A549 (cell line): ENCODE results near the gene CD34. TPM values are rescaled to one million over a fixed set of nuclear protein-coding genes. Genes with fewer than 3 reads are reported as not detected.

Experiments
- ATAC-seq, 2 experiments: fragments of 200-7000 bp in 1 of 2; fragments of >200 bp in 1 of 2; cut with Nextera tagmentation in 1 of 2; cut with Tn5 transposase in 1 of 2; 3 replicates each; pipeline versions ENCODE4 v1.8.0 to v1.9.1; 2018 to 2020; ENCODE audit warnings: mild to moderate bottlenecking in 1 of 2, moderate library complexity in 1 of 2
- CTCF ChIA-PET: fragments of 300-600 bp; sonication (Branson Sonifier 250); formaldehyde crosslinking; extraction: SDS; loops from one replicate; lab custom pipeline; 2021; ENCODE audit warnings: antibody characterized with exemption, inconsistent platforms; lab: Yijun Ruan, JAX
- POLR2A ChIA-PET: fragments of 350-600 bp; formaldehyde crosslinking; extraction: SDS; loops from one replicate; lab custom pipeline; 2021; ENCODE audit warnings: antibody characterized with exemption, inconsistent platforms; lab: Yijun Ruan, JAX
- DNase-seq, 2 experiments: peaks; one replicate each; pipeline versions ENCODE4 v3.0.0 to v3.0.0-alpha.2; 2011 to 2016; ENCODE audit warnings: low read depth in 1 of 2, low spot score in 1 of 2
- FAIRE-seq: peaks from 2 replicates; lab custom pipeline; 2011; peaks lifted over from hg19 to GRCh38; lab: Jason Lieb, UNC
- H3K27ac ChIP-seq, 2 experiments: fragments of >200 bp; sonication (Bioruptor Twin); formaldehyde crosslinking; 3 replicates each; pipeline ENCODE4 v1.5.1; 2016 to 2017
- H3K4me1 ChIP-seq: fragments of >200 bp; sonication (Bioruptor Twin); formaldehyde crosslinking; 3 replicates; pipeline ENCODE4 v1.6.1; 2016
- H3K4me2 ChIP-seq: fragments of >200 bp; sonication (Bioruptor Twin); formaldehyde crosslinking; 3 replicates; pipeline ENCODE4 v1.6.1; 2016
- H3K4me3 ChIP-seq: fragments of >200 bp; sonication (Bioruptor Twin); formaldehyde crosslinking; 3 replicates; pipeline ENCODE4 v1.5.1; 2016
- H3K9me3 ChIP-seq: fragments of >200 bp; sonication (Bioruptor Twin); formaldehyde crosslinking; 3 replicates; pipeline ENCODE4 v1.6.1; 2016
- CBX2 ChIP-seq: fragments of 200-600 bp; sonication (generic); IDR thresholded peaks from 2 replicates; pipeline ENCODE4 v1.6.1; 2016; ENCODE audit warnings: low read depth, mild to moderate bottlenecking, borderline replicate concordance
- CBX8 ChIP-seq: fragments of 200-600 bp; sonication (generic); IDR thresholded peaks from 2 replicates; pipeline ENCODE4 v1.6.1; 2016
- CEBPB ChIP-seq, 2 experiments: fragments of >200 bp in 1 of 2; sonication (Bioruptor Twin) in 1 of 2; formaldehyde crosslinking in 1 of 2; IDR thresholded peaks; 2 replicates each; pipeline ENCODE4 v1.6.1; 2012 to 2016
- EHMT2 ChIP-seq: fragments of 200-600 bp; sonication (generic); IDR thresholded peaks from 2 replicates; pipeline ENCODE4 v1.6.1; 2016; ENCODE audit warnings: antibody characterized with exemption, low read depth, mild to moderate bottlenecking, moderate library complexity
- EP300 ChIP-seq, 2 experiments: fragments of >200 bp; sonication (Bioruptor Twin); formaldehyde crosslinking; IDR thresholded peaks; 2 replicates in 1 of 2; 3 replicates in 1 of 2; pipeline ENCODE4 v1.6.1; 2016 to 2017
- FOSB ChIP-seq: fragments of 250-450 bp; sonication (Bioruptor Pico); IDR thresholded peaks from 2 replicates; pipeline ENCODE4 v1.5.0; 2020; ENCODE audit warnings: mild to moderate bottlenecking, moderate library complexity
- FOSL2 ChIP-seq, 2 experiments: fragments of 450-650 bp in 1 of 2; fragments of >200 bp in 1 of 2; sonication (Bioruptor Twin) in 1 of 2; formaldehyde crosslinking; IDR thresholded peaks; 2 replicates each; pipeline versions ENCODE4 v1.5.0 to v1.6.1; 2016 to 2020; ENCODE audit warnings: mild to moderate bottlenecking in 1 of 2, moderate library complexity in 1 of 2
- HEYL ChIP-seq: fragments of 250-450 bp; sonication (Bioruptor Pico); IDR thresholded peaks from 2 replicates; pipeline ENCODE4 v1.8.0; 2021; ENCODE audit warnings: mild to moderate bottlenecking, moderate library complexity
- HOXB13 ChIP-seq: fragments of 250-450 bp; sonication (Bioruptor Pico); IDR thresholded peaks from 2 replicates; pipeline ENCODE4 v1.5.0; 2020; ENCODE audit warnings: low read depth, mild to moderate bottlenecking, moderate library complexity
- JUN ChIP-seq, 2 experiments: fragments of >200 bp; sonication (Bioruptor Twin); formaldehyde crosslinking; IDR thresholded peaks; 2 replicates in 1 of 2; 3 replicates in 1 of 2; pipeline ENCODE4 v1.6.1; 2016 to 2017
- JUNB ChIP-seq: fragments of >200 bp; sonication (Bioruptor Twin); formaldehyde crosslinking; IDR thresholded peaks from 2 replicates; pipeline ENCODE4 v1.6.1; 2016
- MAX ChIP-seq: IDR thresholded peaks from 2 replicates; pipeline ENCODE4 v1.6.1; 2012
- MAZ ChIP-seq: fragments of 150-350 bp; IDR thresholded peaks from 2 replicates; pipeline ENCODE4 v1.6.1; 2014; ENCODE audit warnings: antibody characterized with exemption, low read depth, low read length, borderline replicate concordance
- NFE2L2 ChIP-seq: fragments of 150-350 bp; conservative IDR thresholded peaks from 2 replicates; pipeline ENCODE4 v1.6.1; 2014; ENCODE audit warnings: low read length
- NR3C1 ChIP-seq: fragments of >200 bp; sonication (Bioruptor Twin); formaldehyde crosslinking; IDR thresholded peaks from 3 replicates; pipeline ENCODE4 v1.6.1; 2017
- RNF2 ChIP-seq: fragments of 200-600 bp; sonication (generic); IDR thresholded peaks from 2 replicates; pipeline ENCODE4 v1.6.1; 2016; ENCODE audit warnings: low read depth, mild to moderate bottlenecking, antibody characterized with exemption, moderate library complexity, borderline replicate concordance
- SREBF2 ChIP-seq: fragments of 450-650 bp; IDR thresholded peaks from 2 replicates; pipeline ENCODE4 v1.6.1; 2014; ENCODE audit warnings: mild to moderate bottlenecking, moderate library complexity
- TP53 ChIP-seq: fragments of 250-450 bp; sonication (Bioruptor Pico); IDR thresholded peaks from 2 replicates; pipeline ENCODE4 v1.5.0; 2021; ENCODE audit warnings: mild to moderate bottlenecking, moderate library complexity
- USF2 ChIP-seq: fragments of 450-650 bp; IDR thresholded peaks from 2 replicates; pipeline ENCODE4 v1.6.1; 2014; ENCODE audit warnings: antibody characterized with exemption
- ZFP36 ChIP-seq: fragments of 450-650 bp; IDR thresholded peaks from 2 replicates; pipeline ENCODE4 v1.6.1; 2014; ENCODE audit warnings: borderline replicate concordance; ENCODE audit not compliant: partially characterized antibody
- ZSCAN20 ChIP-seq: fragments of 250-450 bp; sonication (Bioruptor Pico); IDR thresholded peaks from 2 replicates; pipeline ENCODE4 v1.8.0; 2022; ENCODE audit warnings: mild to moderate bottlenecking, moderate library complexity
- WGBS: methylation state at CpG from one replicate; pipeline ENCODE4 v1.1.6; 2017; ENCODE audit errors: missing lambda C conversion rate; 5-methylcytosine and 5-hydroxymethylcytosine counted together
- polyA plus RNA-seq, 4 experiments: library from polyadenylated mRNA; depleted of rRNA in 3 of 4; stranded (reverse); fragments of >200 nt; fragmentation: RNase III in 1 of 4; extraction: RNeasy Plus Mini Kit Qiagen cat#74134 plus additional on column Dnase treatment in 1 of 4; gene quantifications; 2 replicates in 3 of 4; 3 replicates in 1 of 4; pipeline ENCODE4 v1.2.3, GENCODE V29; 2011 to 2017
- TF ChIP-seq, protein P1 (sequence below): IDR thresholded peaks from 2 replicates; pipeline ENCODE4 v1.6.1; 2012
- TF ChIP-seq, protein P2 (sequence below): fragments of 250-450 bp; sonication (Bioruptor Pico); IDR thresholded peaks from 2 replicates; pipeline ENCODE4 v1.5.0; 2021; ENCODE audit warnings: mild to moderate bottlenecking, moderate library complexity, borderline replicate concordance

CD34 gene
- polyA plus RNA-seq, 2 of the 4 experiments (the other 2 are of a cell fraction): 0.05 TPM; not detected in 1

- TF ChIP-seq, protein P1, sequence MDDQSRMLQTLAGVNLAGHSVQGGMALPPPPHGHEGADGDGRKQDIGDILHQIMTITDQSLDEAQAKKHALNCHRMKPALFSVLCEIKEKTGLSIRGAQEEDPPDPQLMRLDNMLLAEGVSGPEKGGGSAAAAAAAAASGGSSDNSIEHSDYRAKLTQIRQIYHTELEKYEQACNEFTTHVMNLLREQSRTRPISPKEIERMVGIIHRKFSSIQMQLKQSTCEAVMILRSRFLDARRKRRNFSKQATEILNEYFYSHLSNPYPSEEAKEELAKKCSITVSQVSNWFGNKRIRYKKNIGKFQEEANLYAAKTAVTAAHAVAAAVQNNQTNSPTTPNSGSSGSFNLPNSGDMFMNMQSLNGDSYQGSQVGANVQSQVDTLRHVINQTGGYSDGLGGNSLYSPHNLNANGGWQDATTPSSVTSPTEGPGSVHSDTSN: no peak
- no peak for TF ChIP-seq RNF2
- no peak for TF ChIP-seq TP53 (CRISPR knock-in tag)
- no peak for TF ChIP-seq CBX8
Measured at GRCh38 chr1:207903053-207903452, 7.9 kb downstream of the CD34 start (continued).

DNA sequence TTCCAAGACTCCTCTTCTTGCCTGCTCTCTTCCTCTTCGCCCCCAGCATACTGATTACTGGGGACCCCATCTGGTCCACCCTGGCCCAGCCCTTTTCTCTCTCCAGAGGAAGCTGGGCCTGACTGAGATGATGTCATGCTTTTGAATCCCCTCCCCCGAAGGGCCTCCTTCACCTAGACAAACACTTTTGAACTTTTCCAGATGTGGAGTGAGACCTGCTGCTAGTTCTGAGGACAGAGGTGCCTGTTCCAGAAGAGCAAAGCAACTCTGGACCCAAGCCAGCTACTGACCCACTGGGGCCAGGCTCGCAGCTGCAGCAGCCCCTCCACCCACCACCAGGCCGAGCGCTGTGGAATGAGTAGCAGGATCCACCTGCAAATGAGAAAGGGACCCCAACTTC lies 8.4 kb downstream of the CD34 start:
- CTCF ChIA-PET: interaction anchor here (1.0 to 8.4 kb wide), 4 partner anchors 9 to 61 kb away, joined by 4 to 108 read pairs (median 10); no protein-coding TSS in a partner anchor
- Histone ChIP-seq H3K4me3 (no peak overlapping the region), H3K4me1 (no peaks in the 10 kb centered on the region), H3K9me3 (no peaks in the 10 kb centered on the region), H3K4me2 (no peak overlapping the region), H3K27ac (no peak overlapping the region)
- ATAC-seq (no peak), DNase-seq (no peak), FAIRE-seq (no peak)
- POLR2A ChIA-PET: no interaction called here
- TF ChIP-seq, protein P2, sequence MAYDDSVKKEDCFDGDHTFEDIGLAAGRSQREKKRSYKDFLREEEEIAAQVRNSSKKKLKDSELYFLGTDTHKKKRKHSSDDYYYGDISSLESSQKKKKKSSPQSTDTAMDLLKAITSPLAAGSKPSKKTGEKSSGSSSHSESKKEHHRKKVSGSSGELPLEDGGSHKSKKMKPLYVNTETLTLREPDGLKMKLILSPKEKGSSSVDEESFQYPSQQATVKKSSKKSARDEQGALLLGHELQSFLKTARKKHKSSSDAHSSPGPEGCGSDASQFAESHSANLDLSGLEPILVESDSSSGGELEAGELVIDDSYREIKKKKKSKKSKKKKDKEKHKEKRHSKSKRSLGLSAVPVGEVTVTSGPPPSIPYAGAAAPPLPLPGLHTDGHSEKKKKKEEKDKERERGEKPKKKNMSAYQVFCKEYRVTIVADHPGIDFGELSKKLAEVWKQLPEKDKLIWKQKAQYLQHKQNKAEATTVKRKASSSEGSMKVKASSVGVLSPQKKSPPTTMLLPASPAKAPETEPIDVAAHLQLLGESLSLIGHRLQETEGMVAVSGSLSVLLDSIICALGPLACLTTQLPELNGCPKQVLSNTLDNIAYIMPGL (CRISPR knock-in tag): no peak
- TF ChIP-seq NR3C1 (no peak), CEBPB (IDR thresholded peaks at IDR 0.05) (no peak), HOXB13 (CRISPR knock-in tag) (no peak), FOSL2 (IDR thresholded peaks at IDR 0.05) (no peak), FOSL2 (CRISPR knock-in tag; IDR thresholded peaks at IDR 0.05) (no peak), EP300 (IDR thresholded peaks at IDR 0.05) (no peak), SREBF2 (no peak), NFE2L2 (no peak), MAX (no peak), ZFP36 (no peak), FOSB (CRISPR knock-in tag) (no peak), USF2 (no peak), CBX2 (no peak), MAZ (no peak), ZSCAN20 (CRISPR knock-in tag) (no peak), JUNB (no peak)
- TF ChIP-seq, protein P1: no peak
- WGBS: 55% methylated on average over 5 of the region's 5 CpGs

DNA sequence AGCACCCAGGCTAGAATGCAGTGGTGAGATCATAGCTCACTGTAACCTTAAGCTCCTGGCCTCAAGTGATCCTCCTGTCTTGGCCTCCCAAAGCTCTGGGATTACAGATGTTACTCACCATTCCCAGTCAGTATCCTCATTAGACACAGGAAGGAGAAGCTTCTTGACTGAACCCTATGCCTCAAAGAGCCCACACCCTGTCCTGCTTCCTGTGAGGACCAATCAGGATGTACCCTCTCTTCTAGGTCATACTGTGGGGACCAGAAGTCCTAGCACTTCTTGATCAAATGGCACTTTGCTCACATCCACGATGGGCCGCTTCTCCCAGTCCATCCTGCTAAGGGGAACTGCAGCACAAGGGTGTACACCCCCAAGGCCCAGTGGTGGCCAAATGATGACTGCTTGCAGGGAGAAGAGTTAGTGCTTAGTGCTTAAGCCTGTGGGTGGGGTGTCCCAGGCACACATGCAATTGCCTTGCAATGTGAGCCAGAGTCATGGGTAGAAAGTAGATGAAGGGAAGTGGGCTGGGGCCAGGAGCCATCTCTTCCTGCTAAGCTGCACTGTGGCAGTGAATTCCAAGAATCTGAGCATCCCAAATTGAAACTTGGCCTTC lies 9.8 kb downstream of the CD34 start:
- Histone ChIP-seq H3K4me2 (no peak overlapping the region), H3K27ac (no peak overlapping the region), H3K4me3 (no peak overlapping the region), H3K4me1 (no peaks in the 10 kb centered on the region), H3K9me3 (no peaks in the 10 kb centered on the region)
- ChIA-PET POLR2A (no interaction called here), CTCF (interaction anchor here (1.5 to 8.4 kb wide), 3 partner anchors 8 to 63 kb away, joined by 4 to 108 read pairs (median 14); no protein-coding TSS in a partner anchor)
- TF ChIP-seq NR3C1 (no peak), HEYL (CRISPR knock-in tag) (no peak), EP300 (IDR thresholded peaks at IDR 0.05) (no peak), EHMT2 (no peak), CEBPB (IDR thresholded peaks at IDR 0.05) (no peak), JUN (IDR thresholded peaks at IDR 0.05) (no peak), FOSL2 (IDR thresholded peaks at IDR 0.05) (no peak), FOSL2 (CRISPR knock-in tag; IDR thresholded peaks at IDR 0.05) (no peak)
- no peak for DNase-seq
- ATAC-seq: no peak
- 80% methylated on average over 2 of the region's 2 CpGs for WGBS
- no peak for FAIRE-seq
